AG04450 (cell line): ENCODE data around the gene ABTB2. TPM values are rescaled to one million over a fixed set of nuclear protein-coding genes. Genes with fewer than 3 reads are reported as not detected.

Experiments
- CTCF ChIA-PET: fragments of 300-600, 350-600 bp; formaldehyde crosslinking; extraction: SDS; loops from one replicate; lab custom pipeline; 2022; ENCODE audit warnings: antibody characterized with exemption, inconsistent platforms; lab: Charles Lee
- POLR2A ChIA-PET: fragments of 350-600 bp; formaldehyde crosslinking; extraction: SDS; loops from one replicate; lab custom pipeline; 2021; ENCODE audit warnings: antibody characterized with exemption, inconsistent platforms; lab: Yijun Ruan, JAX
- DNase-seq: peaks from one replicate; pipeline ENCODE4 v3.0.0-alpha.2; 2011; ENCODE audit warnings: low read depth, low spot score
- H3K27ac ChIP-seq: one replicate; pipeline ENCODE4 v1.5.1; 2012; ENCODE audit warnings: low read depth, low read length, control low read depth
- H3K27me3 ChIP-seq: one replicate; pipeline ENCODE4 v1.6.0; 2012; ENCODE audit warnings: low read length; ENCODE audit not compliant: control insufficient read depth, insufficient read depth
- H3K4me3 ChIP-seq: 2 replicates; pipeline ENCODE4 v1.5.1; 2011; ENCODE audit warnings: mild to moderate bottlenecking, low read depth, low read length, control low read depth
- H3K9me3 ChIP-seq: 2 replicates; pipeline ENCODE4 v1.5.1; 2012; ENCODE audit warnings: low read length; ENCODE audit not compliant: control insufficient read depth, insufficient read depth
- polyA plus RNA-seq: library from polyadenylated mRNA; depleted of rRNA; stranded (reverse); fragments of >200 nt; gene quantifications from 2 replicates; pipeline ENCODE4 v1.2.3, GENCODE V29; 2011
- TF ChIP-seq, protein P1 (sequence below): IDR thresholded peaks from 2 replicates; pipeline ENCODE4 v1.5.1; 2011; ENCODE audit warnings: low read depth, low read length, control low read depth, inconsistent platforms

Gene ABTB2
- polyA plus RNA-seq, 1 experiment: 0.43 TPM

- H3K4me3 ChIP-seq: no peak overlapping the region
- TF ChIP-seq, protein P1, sequence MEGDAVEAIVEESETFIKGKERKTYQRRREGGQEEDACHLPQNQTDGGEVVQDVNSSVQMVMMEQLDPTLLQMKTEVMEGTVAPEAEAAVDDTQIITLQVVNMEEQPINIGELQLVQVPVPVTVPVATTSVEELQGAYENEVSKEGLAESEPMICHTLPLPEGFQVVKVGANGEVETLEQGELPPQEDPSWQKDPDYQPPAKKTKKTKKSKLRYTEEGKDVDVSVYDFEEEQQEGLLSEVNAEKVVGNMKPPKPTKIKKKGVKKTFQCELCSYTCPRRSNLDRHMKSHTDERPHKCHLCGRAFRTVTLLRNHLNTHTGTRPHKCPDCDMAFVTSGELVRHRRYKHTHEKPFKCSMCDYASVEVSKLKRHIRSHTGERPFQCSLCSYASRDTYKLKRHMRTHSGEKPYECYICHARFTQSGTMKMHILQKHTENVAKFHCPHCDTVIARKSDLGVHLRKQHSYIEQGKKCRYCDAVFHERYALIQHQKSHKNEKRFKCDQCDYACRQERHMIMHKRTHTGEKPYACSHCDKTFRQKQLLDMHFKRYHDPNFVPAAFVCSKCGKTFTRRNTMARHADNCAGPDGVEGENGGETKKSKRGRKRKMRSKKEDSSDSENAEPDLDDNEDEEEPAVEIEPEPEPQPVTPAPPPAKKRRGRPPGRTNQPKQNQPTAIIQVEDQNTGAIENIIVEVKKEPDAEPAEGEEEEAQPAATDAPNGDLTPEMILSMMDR: no peak
- H3K27ac ChIP-seq: no peak overlapping the region
- POLR2A ChIA-PET: no interaction called here
- H3K27me3 ChIP-seq: no peaks in the 10 kb centered on the region
- H3K9me3 ChIP-seq: no peaks in the 10 kb centered on the region; the same call in 1 of the 2 replicates
- no peak for DNase-seq
- CTCF ChIA-PET: interaction anchor here (1.1 kb wide), 1 partner anchor 14 kb away, joined by 4 read pairs; no protein-coding TSS in a partner anchor
Measured at GRCh38 chr11:34160791-34161190, 197.0 kb downstream of the ABTB2 start.

DNA sequence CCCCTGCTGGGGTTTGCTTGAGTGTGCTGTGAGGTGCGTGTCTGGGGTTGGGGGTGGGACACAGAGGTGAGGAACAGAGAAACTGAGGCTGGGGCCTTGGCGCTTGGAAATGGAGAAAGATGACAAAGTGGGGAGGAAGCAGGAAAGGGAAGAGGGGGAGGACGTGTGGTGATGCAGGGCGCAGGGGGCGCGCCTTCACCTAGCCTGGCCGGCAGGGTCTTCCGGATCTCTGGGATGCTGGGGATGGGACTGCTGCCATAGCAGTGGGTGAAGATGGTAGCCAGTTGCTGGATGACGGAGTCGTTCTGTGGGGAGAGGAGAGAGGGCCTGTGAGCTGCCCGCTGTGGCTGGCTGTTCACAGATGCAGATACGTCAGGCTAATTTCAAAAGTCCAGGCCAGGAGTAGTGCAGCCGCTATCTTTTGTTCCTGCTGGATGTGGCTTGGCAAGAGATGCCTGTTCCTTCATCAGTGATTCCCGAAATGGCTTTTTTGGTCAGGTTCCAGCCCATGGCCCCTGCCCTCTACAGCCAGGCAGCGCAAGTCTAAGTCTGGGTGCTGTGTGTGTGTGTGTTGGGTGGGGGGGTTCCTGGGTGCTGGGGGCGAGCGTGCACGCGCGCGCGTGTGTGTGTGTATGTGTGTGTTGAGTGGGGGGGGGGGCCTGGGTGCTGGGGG, 197.6 kb downstream of the ABTB2 start:
- no peaks in the 10 kb centered on the region; the same call in 1 of the 2 replicates for H3K9me3 ChIP-seq
- CTCF ChIA-PET: no interaction called here
- H3K4me3 ChIP-seq: no peak overlapping the region
- TF ChIP-seq, protein P1: no peak
- H3K27ac ChIP-seq: no peak overlapping the region
- no peak for DNase-seq
- no peaks in the 10 kb centered on the region for H3K27me3 ChIP-seq
- POLR2A ChIA-PET: no interaction called here

- Histone ChIP-seq H3K9me3 (no peaks in the 10 kb centered on the region), H3K27ac (no peak overlapping the region), H3K4me3 (no peak overlapping the region), H3K27me3 (no peaks in the 10 kb centered on the region)
- CTCF ChIA-PET: interaction anchor here (0.6 to 1.0 kb wide), 3 partner anchors 16 to 202 kb away, joined by 3 read pairs; no protein-coding TSS in a partner anchor
- no peak for DNase-seq
- TF ChIP-seq, protein P1: no peak
- POLR2A ChIA-PET: no interaction called here
Measured at GRCh38 chr11:34158661-34159060, 199.1 kb downstream of the ABTB2 start.

DNA sequence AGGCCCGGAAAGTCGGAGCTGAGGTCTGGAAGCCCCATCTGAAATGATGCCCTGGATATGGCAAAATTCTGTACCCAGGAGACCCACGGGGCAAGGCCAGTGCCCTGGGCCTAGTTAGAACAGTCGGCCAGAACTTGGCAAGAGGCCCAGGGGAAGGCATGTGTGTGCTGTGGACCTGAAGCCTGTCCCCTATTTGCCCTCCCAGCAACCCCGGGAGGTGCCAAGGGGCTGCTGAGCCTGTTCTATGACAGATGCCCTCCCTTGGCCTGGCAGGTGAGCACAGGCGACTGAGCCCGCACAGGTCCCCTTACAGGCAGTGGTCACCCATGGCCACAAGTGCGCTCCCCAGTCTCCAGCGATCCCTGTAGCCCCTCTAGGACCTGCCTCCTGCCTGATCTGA, 200.6 kb downstream of the ABTB2 start:
- Histone ChIP-seq H3K27me3 (no peaks in the 10 kb centered on the region), H3K9me3 (no peaks in the 10 kb centered on the region), H3K4me3 (no peak overlapping the region), H3K27ac (no peak overlapping the region)
- TF ChIP-seq, protein P1: no peak
- ChIA-PET CTCF (no interaction called here), POLR2A (no interaction called here)
- DNase-seq: no peak

- DNase-seq: no peak
- TF ChIP-seq, protein P1: no peak
- H3K27ac ChIP-seq: no peak overlapping the region
- H3K4me3 ChIP-seq: no peak overlapping the region
- H3K9me3 ChIP-seq: no peaks in the 10 kb centered on the region
- H3K27me3 ChIP-seq: no peaks in the 10 kb centered on the region
- CTCF ChIA-PET: no interaction called here
- POLR2A ChIA-PET: no interaction called here
Measured at GRCh38 chr11:34155757-34156062, 202.1 kb downstream of the ABTB2 start.
